ENCODE results near the gene SCAMP2.
"Not testable (repeated sequence)": the region's sequence is repeated elsewhere in the genome, so short reads cannot be mapped to it uniquely, and the experiment has no call there.

The SCAMP2 gene, protein sequence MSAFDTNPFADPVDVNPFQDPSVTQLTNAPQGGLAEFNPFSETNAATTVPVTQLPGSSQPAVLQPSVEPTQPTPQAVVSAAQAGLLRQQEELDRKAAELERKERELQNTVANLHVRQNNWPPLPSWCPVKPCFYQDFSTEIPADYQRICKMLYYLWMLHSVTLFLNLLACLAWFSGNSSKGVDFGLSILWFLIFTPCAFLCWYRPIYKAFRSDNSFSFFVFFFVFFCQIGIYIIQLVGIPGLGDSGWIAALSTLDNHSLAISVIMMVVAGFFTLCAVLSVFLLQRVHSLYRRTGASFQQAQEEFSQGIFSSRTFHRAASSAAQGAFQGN

GRCh38 chr15:74873036-74873755 lies at the start of gene SCAMP2:
Gene SCAMP2 (minus strand): TSS chr15:74873365. CDS start chr15:74873255, 110 bp downstream.
- DNase-seq: peak; percentile 89 to 90

DNA sequence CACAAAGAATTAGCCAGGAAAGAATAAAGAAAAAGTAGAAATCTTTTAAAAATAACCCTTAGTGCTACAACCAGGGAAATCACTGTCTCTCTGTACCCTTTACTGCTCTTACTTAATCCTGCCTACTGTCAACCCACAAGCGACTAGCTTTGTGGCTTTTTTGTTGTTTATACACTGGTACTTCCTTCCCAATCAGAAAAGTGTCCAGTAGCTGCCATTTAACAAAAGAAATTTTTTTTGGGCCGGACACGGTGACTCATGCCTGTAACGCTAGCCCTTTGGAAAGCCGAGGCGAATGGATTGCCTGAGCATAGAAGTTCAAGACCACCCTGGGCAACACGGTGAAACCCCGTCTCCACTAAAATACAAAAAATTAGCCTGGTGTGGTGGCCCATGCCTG lies 47.3 kb upstream of the SCAMP2 start:
- DNase-seq: no peak

GRCh38 chr15:74917676-74918075 lies 44.5 kb upstream of the SCAMP2 start:
- DNase-seq: no peak

DNA sequence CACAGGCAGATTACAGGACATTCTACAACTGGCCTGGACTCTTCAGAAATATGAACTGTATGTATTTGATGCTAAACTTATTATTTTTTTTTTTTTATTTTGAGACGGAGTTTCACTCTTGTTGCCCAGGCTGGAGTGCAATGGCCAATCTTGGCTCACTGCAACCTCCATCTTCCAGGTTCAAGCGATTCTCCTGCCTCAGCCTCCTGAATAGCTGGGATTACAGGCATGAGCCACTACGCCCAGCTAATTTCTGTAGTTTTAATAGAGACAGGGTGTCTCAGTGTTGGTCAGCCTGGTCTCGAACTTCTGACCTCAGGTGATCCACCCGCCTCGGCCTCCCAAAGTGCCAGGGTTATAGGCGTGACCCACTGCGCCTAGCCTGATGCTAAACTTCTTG lies 40.6 kb upstream of the SCAMP2 start:
- not testable (repeated sequence) for DNase-seq

DNA sequence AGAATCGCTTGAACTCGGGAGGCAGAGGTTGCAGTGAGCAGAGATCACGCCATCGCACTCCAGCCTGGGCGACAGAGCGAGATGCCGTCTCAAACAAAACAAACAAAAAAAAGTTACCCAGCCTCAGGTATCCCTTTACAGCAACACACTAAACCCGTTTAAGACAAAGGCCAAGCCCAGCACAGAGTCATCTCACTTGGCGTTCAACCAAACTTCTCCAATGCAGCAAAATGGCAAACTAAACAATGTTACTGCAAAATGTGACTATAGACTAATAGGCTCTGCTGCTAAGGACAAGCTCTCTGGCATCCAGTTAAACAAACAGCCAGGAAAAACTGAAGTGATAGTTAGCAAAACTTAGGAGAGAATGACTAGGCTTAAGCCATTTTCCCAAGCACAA lies 39.9 kb upstream of the SCAMP2 start:
- no peak for DNase-seq

DNA sequence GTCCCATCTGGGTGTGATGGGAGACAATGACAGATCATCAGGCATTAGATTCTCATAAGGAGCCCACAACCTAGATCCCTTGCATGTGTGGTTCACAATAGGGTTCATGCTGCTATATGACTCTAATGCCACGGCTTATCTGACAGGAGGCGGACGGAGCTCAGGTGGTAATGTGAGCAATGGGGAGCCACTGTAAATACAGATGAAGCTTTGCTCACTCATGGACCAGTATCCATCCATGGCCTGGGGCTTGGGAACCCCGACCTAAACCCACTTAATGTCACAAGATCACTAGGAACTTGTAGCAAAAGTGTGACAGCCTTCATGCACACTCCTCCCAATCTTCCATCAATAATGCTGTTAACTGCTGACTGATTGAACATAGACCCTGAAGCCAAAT lies 35.5 kb upstream of the SCAMP2 start:
- no peak for DNase-seq

GRCh38 chr15:74907163-74907870 lies 34.2 kb upstream of the SCAMP2 start:
- DNase-seq: no peak

GRCh38 chr15:74906450-74907162 lies 33.4 kb upstream of the SCAMP2 start, which contains the start of gene FAM219B:
Gene FAM219B (minus strand): TSS chr15:74906851. CDS start chr15:74906800, 51 bp downstream.
- DNase-seq: peak; percentile 82 to 85

GRCh38 chr15:74906067-74906449 lies 32.9 kb upstream of the SCAMP2 start:
- DNase-seq: peak in 1 of 2 donors; percentile 47

- no peak for DNase-seq
Measured at GRCh38 chr15:74904190-74904805, 31.1 kb upstream of the SCAMP2 start.

DNA sequence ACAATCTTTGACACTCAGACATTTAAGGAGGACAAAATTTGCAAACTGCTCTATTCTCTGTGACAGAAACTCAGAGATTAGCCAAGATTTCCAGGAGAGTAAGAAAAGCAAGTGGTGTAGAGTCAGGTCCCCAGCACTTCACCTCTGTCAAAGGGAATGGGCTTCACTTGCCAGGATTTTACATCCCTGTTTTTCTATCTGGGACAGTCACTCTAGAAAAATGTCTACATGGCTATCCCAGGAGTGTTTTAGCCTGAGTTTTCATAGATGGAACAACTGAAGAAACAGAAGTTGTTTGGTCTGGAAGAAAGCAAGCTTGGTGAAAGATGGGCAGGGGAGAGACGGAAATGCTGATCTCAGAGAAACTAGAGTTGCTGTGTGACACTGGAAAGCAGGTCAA lies 30.5 kb upstream of the SCAMP2 start:
- no peak for DNase-seq

- no peak for DNase-seq
Measured at GRCh38 chr15:74902295-74903075, 29.3 kb upstream of the SCAMP2 start.

DNA sequence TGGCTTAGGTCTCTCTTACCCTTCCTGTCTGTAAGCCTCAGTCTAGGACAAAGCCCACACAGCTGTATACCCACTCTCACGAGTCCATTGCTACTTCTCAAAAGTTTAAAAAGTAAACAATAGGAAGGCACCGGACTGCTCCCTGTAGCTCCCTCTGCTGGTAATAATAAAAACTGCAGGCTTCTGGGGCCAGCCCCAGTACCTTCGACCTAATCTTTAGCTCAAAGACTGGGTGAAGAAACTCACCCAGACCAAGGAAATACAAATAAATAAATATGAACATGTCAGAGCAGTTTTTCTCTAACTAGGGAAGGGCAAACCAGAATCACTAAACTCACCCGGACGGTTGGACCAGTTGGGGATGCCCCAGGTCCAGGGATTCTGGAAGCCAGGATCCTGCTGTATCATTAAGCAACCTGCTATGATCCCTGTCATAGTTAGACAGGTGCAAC lies 28.5 kb upstream of the SCAMP2 start:
- peak; percentile 58 to 64 for DNase-seq

- DNase-seq: no peak
Measured at GRCh38 chr15:74897300-74897701, 24.1 kb upstream of the SCAMP2 start.

DNA sequence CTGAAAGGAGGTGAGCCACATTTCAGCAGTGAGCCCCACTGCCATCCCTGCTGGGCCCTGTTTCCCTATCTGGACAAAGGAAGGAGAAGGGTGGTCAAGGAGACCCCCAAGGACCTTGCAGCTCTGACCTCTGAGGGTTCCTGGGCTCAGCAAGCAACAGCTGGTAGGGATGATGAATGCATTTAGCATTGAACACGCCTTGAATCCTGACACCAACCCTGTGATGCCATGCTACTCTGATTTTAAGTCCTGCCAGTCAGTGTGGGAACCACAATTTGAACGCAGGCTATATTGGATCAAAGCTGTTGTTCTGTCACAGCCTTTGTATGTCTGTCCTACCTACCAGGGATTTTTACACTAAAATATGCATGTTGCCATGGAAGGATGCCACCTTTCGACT lies 23.2 kb upstream of the SCAMP2 start:
- no peak for DNase-seq

DNA sequence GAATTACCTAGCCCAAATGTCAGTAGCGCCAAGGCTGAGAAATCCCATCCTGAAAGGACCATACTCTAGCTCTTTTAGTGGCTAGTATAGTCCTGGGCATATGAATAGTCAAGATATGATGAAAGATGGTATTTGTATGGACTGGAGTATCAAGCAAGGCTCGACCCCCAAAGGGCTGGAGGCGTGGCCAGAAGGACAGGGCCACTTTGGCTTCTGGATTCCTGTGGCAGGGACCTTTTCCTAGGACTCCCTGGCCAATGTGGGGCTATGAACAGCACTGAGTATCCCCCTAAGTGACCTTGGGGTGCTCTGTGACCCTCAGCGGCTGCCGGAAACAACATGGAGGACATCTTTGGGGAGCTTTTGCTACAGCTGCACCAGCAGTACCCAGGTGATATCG lies 22.7 kb upstream of the SCAMP2 start:
- no peak for DNase-seq

- DNase-seq: not testable (repeated sequence)
Measured at GRCh38 chr15:74894383-74894782, 21.2 kb upstream of the SCAMP2 start.

GRCh38 chr15:74893627-74894026 lies 20.5 kb upstream of the SCAMP2 start:
- no peak for DNase-seq

DNA sequence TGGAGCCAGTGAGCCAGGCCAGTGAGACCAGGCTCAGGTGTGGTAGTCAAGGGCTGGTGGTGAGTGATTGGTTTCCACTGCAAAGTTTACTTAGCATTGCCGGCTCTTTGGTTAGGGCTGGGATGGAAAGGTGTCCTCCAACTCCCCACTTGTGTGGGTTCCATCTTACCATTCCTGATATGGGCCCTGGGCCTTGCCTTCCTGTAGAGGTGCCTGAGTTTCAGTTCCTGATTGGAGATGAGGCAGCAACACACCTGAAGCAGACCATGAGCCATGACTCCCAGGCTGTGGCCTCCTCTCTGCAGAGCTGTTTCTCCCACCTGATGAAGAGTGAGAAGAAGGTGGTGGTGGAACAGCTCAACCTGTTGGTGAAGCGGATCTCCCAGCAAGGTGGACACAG lies 19.8 kb upstream of the SCAMP2 start:
- no peak for DNase-seq

DNA sequence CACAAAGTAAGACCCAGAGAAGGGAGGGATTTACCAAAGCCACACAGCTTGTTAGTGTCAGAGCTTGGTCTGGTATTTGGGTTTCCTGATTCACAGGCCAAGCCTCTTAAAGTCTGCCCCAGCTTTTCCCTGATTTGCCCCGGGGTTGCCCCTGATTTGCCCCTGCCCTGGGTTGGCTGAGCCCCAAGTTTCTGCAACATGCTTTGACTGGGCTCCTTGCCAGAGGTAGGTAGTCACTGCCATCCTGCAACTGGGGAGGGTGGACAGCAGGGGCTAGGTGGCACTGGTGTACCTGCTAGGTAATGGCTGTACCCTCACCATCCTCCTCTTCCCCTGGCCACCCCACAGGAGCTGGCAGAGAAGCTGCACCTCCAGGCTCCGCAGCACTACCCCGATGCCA lies 19.1 kb upstream of the SCAMP2 start:
- no peak for DNase-seq

GRCh38 chr15:74891469-74891868 lies 18.3 kb upstream of the SCAMP2 start:
- no peak for DNase-seq

DNA sequence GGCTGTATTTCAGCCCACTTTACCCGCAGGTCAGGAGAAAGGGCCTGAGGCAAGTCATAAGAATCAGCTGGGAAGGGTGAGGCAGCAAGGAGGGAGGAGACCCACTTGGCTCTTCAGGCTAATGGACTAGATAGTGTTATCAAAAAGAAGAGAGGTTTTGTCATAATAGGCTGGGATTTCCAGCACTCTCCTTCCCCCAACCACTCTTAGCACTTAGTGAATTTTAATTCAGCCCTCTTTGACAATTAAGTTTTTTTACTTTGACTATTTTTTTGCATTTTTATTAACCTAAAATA lies 17.4 kb upstream of the SCAMP2 start:
- no peak for DNase-seq

Measured in stimulated activated CD4-positive, alpha-beta T cell treated with anti-CD3 and anti-CD28 coated beads, Interleukin-2, amount 100 ng/mL, for 24 hours (primary cell).